Heart right ventricle (tissue), 16 donors: ENCODE measurements around the gene TCEAL3. TPM values are rescaled to one million over a fixed set of nuclear protein-coding genes. Genes with fewer than 3 reads are reported as not detected.
"Not testable (repeated sequence)": the region's sequence is repeated elsewhere in the genome, so short reads cannot be mapped to it uniquely, and the experiment has no call there.

Experiments
- ATAC-seq, 8 donors: fragments of 200-7000 bp; cut with Tn5 transposase; one replicate each; pipeline ENCODE4 v1.9.1; 2020; ENCODE audit warnings: mild to moderate bottlenecking in 8 of 8, moderate library complexity in 8 of 8, moderate number of reproducible peaks in 1 of 8
- DNase-seq, 2 donors: peaks; one replicate each; pipeline ENCODE4 v3.0.0-alpha.2; 2020
- H3K27ac ChIP-seq, 10 donors: fragments of 200-600 bp; sonication (generic) in 2 of 10; one replicate each; pipeline versions ENCODE4 v1.5.0 to v1.8.0; 2020 to 2022; ENCODE audit warnings: mild to moderate bottlenecking in 3 of 10
- H3K27me3 ChIP-seq, 7 donors: fragments of 200-600 bp; one replicate each; pipeline ENCODE4 v1.8.0; 2021 to 2022; ENCODE audit warnings: mild to moderate bottlenecking in 2 of 7
- H3K36me3 ChIP-seq, 9 donors: fragments of 200-600 bp; sonication (generic) in 1 of 9; one replicate each; pipeline versions ENCODE4 v1.5.0 to v1.8.0; 2020 to 2022; ENCODE audit warnings: mild to moderate bottlenecking in 2 of 9
- H3K4me1 ChIP-seq, 9 donors: fragments of 200-600 bp; sonication (generic) in 1 of 9; one replicate each; pipeline versions ENCODE4 v1.5.0 to v1.8.0; 2020 to 2022; ENCODE audit warnings: mild to moderate bottlenecking in 4 of 9
- H3K4me3 ChIP-seq, 10 donors: fragments of 200-600 bp; sonication (generic) in 2 of 10; one replicate each; pipeline versions ENCODE4 v1.5.0 to v1.8.0; 2020 to 2022; ENCODE audit warnings: mild to moderate bottlenecking in 7 of 10, moderate library complexity in 2 of 10
- H3K9me3 ChIP-seq, 11 donors: fragments of 200-600 bp in 10 of 11; sonication (generic) in 2 of 11; one replicate each; pipeline versions ENCODE4 v1.5.0 to v1.8.0; 2013 to 2022; ENCODE audit warnings: mild to moderate bottlenecking in 2 of 11, control low read depth in 1 of 11, moderate library complexity in 1 of 11
- WGBS, 2 donors: extraction: QIAGEN DNeasy Blood & Tissue Kit; methylation state at CpG; one replicate each; pipeline ENCODE4 v1.1.7; 2013; ENCODE audit warnings: inconsistent platforms in 1 of 2; 5-methylcytosine and 5-hydroxymethylcytosine counted together
- intact Hi-C, 10 donors: fragments of 100-400 bp; cut with DNase I; formaldehyde crosslinking; loops; one replicate each; pipeline versions ENCODE4 v1.11.1 to v1.14.2; 2022
- polyA plus RNA-seq, 2 donors: library from polyadenylated mRNA; stranded (reverse); fragments of 200-250 nt; gene quantifications; one replicate each; pipeline ENCODE4 v1.2.3, GENCODE V29; 2013
- total RNA-seq, 10 donors: library from RNA; stranded (reverse); fragmentation: NEBNext Ultra II Directional in 3 of 10; extraction: Animal tissue kit (Norgen Biotek cat#: 25700) in 3 of 10; gene quantifications; one replicate each; pipeline versions ENCODE4 v1.2.1 to v1.2.4, GENCODE V29; 2021 to 2023
- TF ChIP-seq, protein P1 (sequence below), 9 donors: fragments of 200-600 bp; sonication (generic) in 2 of 9; IDR thresholded peaks; one replicate each; pipeline versions ENCODE4 v1.5.0 to v1.8.0; 2021 to 2022; ENCODE audit warnings: antibody characterized with exemption in 9 of 9, mild to moderate bottlenecking in 5 of 9, moderate library complexity in 1 of 9
- donor health status: Arrhythmogenic right ventricular cardiomyopathy.
- donor health status: ischemic (EF 13 %, LVEDD 7.1; RV severe dilation, severe dysfunction).
- donor health status: healthy with polysubstance abuse.
- donor health status: DM: no; HTN: yes; CAD: no.
- donor health status: DM: no; HTN: no; CAD: no.
- donor health status: ischemic (EF 25% LVEDD 6.9; RV normal size, moderate dysfunction).
- donor health status: ischemic (EF 25% LVEDD 5.7; RV mildly dilated, moderate dysfunction).
- donor health status: healthy.
- donor health status: DM: yes; HTN: yes; CAD: no.
- donor health status: Ischemic cardiomyopathy.
- donor health status: ischemic (EF 35%, LVEDD 5.7; RV mildly dilated, moderate dysfunction).
- donor health status: nonischemic (EF 11% LVEDD 7.7; RV severe dilation, severe dysfunction).
- donor health status: DM: yes; HTN: yes; CAD: no.
- donor health status: PGD.
- donor health status: ischemic (EF 29% LVEDD 5.4; RV normal size, mild dysfunction).
- donor health status: nonischemic (EF 23%, LVEDD 6.1; RV moderate dilation, normal function).

TCEAL3 gene
- total and polyA plus RNA-seq, 12 donors = 16.7 to 38.6 (median 22.4) TPM

DNA sequence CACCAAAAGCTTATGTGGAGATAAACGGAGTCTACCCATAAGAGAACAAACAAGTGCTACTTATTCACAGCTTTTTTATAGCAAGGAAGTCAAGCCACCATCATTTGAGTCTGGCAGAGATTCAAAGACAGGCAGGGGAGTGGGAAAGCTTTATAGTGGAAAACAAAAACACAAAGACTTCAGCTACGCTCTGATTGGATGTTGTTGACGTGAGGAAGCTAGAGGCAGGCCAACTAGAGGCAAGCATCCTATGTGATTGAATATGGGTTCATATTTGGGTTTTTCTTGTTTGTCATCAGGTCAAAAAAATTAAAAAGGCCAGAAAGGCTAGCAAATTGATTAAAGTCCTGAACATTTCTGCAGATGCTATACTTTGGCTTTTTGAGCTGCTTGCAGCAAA is 23.2 kb upstream of the TCEAL3 start:
- intact Hi-C loops = no loop called here
- no peak overlapping the region for H3K27ac ChIP-seq

DNA sequence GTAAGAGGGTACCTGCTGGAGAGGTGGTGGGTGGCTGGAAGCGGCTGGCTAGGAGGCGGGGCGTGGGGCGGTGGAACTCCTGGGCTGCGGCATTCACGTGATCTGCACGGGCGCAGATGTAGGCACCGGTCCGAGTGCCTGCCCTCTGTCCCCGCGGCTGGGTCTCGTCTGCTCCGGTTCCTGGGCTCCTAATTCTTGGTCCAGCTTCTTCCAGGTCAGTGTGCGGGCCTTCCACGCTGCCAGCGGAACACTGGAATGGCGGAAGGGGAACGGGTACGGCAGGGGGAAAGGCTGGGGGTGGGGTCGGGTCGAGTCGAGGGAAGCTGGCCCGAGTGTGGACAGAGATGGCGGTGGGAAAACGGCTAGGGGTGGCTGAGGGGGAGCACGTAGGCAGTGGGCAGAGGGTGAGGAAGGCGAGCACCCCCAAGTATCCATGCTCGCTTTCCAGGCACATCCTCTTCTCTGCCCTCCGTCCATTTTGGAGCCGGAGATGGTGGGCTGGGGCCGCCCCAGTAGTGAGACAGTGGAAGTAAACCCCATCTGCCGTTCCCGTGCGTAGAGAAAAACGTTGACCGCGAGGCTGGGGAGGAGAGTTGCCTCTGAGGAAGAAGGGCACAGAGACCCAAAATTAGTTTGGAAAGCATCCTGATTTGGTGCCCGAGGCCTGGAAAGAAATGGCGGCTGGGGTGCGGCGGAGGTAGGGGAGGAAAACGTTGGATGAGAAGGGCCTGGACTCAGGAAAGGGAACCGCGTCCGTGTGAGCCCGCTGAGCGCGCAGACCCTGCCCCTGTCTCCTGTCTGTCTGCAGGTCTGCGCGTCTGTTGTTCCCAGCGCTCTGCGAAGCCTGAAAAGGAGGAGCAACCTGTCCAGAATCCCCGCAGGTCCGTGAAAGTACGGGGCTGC is 22.1 kb upstream of the TCEAL3 start, which contains the start of gene TCEAL4:
TSS of gene TCEAL4 (plus strand) at position 105 of the 903 bp plus-strand sequence. CDS start 1,161 bp downstream, outside the sequence.
- peak within 1 kb of the TSS; percentile 63 to 89 (median 86) for H3K27ac ChIP-seq
- intact Hi-C loops = no loop called here
- peaks cover 0 to 20% (median 0%) of the 10 kb centered on the region in 9 donors for H3K36me3 ChIP-seq
- peaks cover 0 to 8% (median 0%) of the 10 kb centered on the region in 11 donors for H3K9me3 ChIP-seq
- peak; percentile 37 to 54 for DNase-seq
- 0 to 1% methylated on average over 35 to 56 of the region's 56 CpGs for WGBS, 2 donors
- peaks cover 0 to 14% (median 0%) of the 10 kb centered on the region in 9 donors for H3K4me1 ChIP-seq
- peaks cover 0 to 7% (median 0%) of the 10 kb centered on the region in 7 donors for H3K27me3 ChIP-seq
- H3K4me3 ChIP-seq = peak within 1 kb of the TSS; percentile 38 to 74 (median 68)
- TF ChIP-seq, protein P1, sequence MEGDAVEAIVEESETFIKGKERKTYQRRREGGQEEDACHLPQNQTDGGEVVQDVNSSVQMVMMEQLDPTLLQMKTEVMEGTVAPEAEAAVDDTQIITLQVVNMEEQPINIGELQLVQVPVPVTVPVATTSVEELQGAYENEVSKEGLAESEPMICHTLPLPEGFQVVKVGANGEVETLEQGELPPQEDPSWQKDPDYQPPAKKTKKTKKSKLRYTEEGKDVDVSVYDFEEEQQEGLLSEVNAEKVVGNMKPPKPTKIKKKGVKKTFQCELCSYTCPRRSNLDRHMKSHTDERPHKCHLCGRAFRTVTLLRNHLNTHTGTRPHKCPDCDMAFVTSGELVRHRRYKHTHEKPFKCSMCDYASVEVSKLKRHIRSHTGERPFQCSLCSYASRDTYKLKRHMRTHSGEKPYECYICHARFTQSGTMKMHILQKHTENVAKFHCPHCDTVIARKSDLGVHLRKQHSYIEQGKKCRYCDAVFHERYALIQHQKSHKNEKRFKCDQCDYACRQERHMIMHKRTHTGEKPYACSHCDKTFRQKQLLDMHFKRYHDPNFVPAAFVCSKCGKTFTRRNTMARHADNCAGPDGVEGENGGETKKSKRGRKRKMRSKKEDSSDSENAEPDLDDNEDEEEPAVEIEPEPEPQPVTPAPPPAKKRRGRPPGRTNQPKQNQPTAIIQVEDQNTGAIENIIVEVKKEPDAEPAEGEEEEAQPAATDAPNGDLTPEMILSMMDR (IDR thresholded peaks at IDR 0.05) = no peak
- ATAC-seq = peak; percentile 91 to 96 (median 94)

More for the DNA sequence above, 23.2 kb upstream of the TCEAL3 start:
- Histone ChIP-seq H3K36me3 (peaks cover 0 to 18% (median 0%) of the 10 kb centered on the region in 9 donors), H3K27me3 (peaks cover 0 to 15% (median 0%) of the 10 kb centered on the region in 7 donors), H3K4me1 (peaks cover 0 to 14% (median 0%) of the 10 kb centered on the region in 9 donors), H3K4me3 (peak overlapping the region in 4 of 10 donors; percentile 69 to 74 (median 72)), H3K9me3 (peaks cover 0 to 8% (median 0%) of the 10 kb centered on the region in 11 donors)
- 75 to 82% methylated on average over 3 of the region's 3 CpGs for WGBS, 2 donors
- no peak for ATAC-seq
- DNase-seq = no peak
- TF ChIP-seq, protein P1 (IDR thresholded peaks at IDR 0.05) = no peak

DNA sequence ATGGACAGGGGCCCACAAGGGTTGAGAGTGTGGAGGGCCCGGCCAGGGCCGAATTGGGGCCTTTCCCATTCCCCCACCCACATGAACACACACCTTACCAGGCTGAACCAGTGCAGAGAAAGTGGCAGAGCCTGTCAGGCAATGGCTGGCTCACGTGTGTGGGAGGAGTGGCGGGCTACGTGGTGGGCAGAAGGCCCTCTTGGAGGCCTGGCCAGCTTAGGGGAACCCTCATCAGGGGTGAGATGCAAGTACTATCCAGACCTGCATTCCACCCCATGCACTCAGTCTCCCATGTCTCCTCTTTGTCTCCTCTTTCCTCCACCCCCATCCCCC is 21.5 kb upstream of the TCEAL3 start:
- intact Hi-C loops = no loop called here
- Histone ChIP-seq H3K27me3 (peaks cover 0 to 5% (median 0%) of the 10 kb centered on the region in 7 donors), H3K9me3 (peaks cover 0 to 8% (median 0%) of the 10 kb centered on the region in 11 donors), H3K36me3 (peaks cover 0 to 23% (median 0%) of the 10 kb centered on the region in 9 donors), H3K4me3 (peak overlapping the region; percentile 38 to 74 (median 68)), H3K27ac (peak overlapping the region; percentile 63 to 89 (median 86)), H3K4me1 (peaks cover 0 to 14% (median 0%) of the 10 kb centered on the region in 9 donors)
- WGBS, 2 donors = 7 to 11% methylated on average over 4 to 5 of the region's 5 CpGs
- TF ChIP-seq, protein P1 (IDR thresholded peaks at IDR 0.05) = no peak
- DNase-seq = no peak
- ATAC-seq = peak; percentile 42 to 82 (median 69)

DNA sequence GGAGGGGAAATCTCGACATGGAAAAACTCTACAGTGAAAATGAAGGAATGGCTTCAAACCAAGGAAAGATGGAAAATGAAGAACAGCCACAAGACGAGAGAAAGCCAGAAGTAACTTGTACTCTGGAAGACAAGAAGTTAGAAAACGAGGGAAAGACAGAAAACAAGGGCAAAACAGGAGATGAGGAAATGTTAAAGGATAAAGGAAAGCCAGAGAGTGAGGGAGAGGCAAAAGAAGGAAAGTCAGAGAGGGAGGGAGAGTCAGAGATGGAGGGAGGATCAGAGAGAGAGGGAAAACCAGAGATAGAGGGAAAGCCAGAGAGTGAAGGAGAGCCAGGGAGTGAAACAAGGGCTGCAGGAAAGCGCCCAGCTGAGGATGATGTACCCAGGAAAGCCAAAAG is 21.1 kb upstream of the TCEAL3 start:
- TF ChIP-seq, protein P1 (IDR thresholded peaks at IDR 0.05) = no peak
- DNase-seq (no peak), ATAC-seq (no peak)
- Histone ChIP-seq H3K36me3 (peaks cover 0 to 25% (median 0%) of the 10 kb centered on the region in 9 donors), H3K27me3 (peaks cover 0 to 5% (median 0%) of the 10 kb centered on the region in 7 donors), H3K4me3 (peak overlapping the region in 8 of 10 donors; percentile 54 to 74 (median 70)), H3K4me1 (peaks cover 0 to 14% (median 0%) of the 10 kb centered on the region in 9 donors), H3K9me3 (peaks cover 0 to 8% (median 0%) of the 10 kb centered on the region in 11 donors), H3K27ac (peak overlapping the region in 6 of 10 donors; percentile 76 to 89 (median 87))
- WGBS, 2 donors = 62 to 75% methylated on average over 4 of the region's 4 CpGs
- intact Hi-C loops = no loop called here

DNA sequence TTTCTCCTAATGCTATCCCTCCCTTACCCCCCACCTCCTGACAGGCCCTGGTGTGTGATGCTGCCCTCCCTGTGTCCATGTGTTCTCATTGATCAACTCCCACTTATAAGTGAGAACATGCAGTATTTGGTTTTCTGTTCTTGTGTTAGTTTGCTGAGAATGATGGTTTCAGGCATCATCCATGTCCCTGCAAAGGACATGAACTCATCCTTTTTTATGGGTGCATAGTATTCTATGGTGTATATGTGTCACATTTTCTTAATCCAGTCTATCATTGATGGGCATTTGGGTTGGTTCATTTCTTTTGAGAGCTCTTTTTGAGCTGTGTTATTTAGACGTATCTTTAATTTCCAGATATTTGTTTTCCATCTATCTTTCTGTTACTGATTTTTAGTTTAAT is 15.5 kb upstream of the TCEAL3 start:
- intact Hi-C loops = not testable (repeated sequence)
- 96 to 100% methylated on average over 1 of the region's 1 CpG for WGBS, 2 donors

DNA sequence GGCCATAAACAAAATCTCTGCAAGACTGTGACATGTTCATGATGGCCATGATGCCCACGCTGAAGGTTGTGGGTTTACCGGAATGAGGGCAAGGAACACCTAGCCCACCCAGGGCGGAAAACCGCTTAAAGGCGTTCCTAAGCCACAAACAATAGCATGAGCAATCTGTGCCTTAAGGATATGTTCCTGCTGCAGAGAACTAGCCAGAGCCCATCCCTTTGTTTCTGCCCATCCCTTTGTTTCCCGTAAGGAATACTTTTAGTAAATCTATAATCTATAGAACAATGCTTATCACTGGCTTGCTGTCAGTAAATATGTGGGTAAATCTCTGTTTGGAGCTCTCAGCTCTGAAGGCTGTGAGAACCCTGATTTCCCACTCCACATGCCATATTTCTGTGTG is 12.6 kb upstream of the TCEAL3 start:
- H3K27me3 ChIP-seq, H3K4me1 ChIP-seq, DNase-seq, H3K9me3 ChIP-seq, H3K27ac ChIP-seq, H3K4me3 ChIP-seq, ATAC-seq, intact Hi-C loops: not testable (repeated sequence)
- whole genome bisulfite sequencing, 2 donors = 99 to 100% methylated on average over 6 of the region's 6 CpGs
- H3K36me3 ChIP-seq = peaks cover 0 to 19% (median 0%) of the 10 kb centered on the region in 9 donors

More for the DNA sequence above, 15.5 kb upstream of the TCEAL3 start:
- ATAC-seq, H3K27ac ChIP-seq, H3K4me1 ChIP-seq, DNase-seq, H3K9me3 ChIP-seq, H3K4me3 ChIP-seq, H3K27me3 ChIP-seq: not testable (repeated sequence)
- H3K36me3 ChIP-seq = peaks cover 0 to 30% (median 0%) of the 10 kb centered on the region in 9 donors
